Naive thymus-derived CD8-positive, alpha-beta T cell (primary cell): ENCODE measurements around the gene ANKRA2. TPM values are rescaled to one million over a fixed set of nuclear protein-coding genes. Genes with fewer than 3 reads are reported as not detected.
A peak's percentile ranks its signal among the peaks of the same experiment; 100 is the strongest.

Source experiments
- ATAC-seq, 2 donors: fragments of 150-1000 bp; cut with Tn5 transposase in 1 of 2; sonication (Bioruptor Pico), chemical (Tn5 transposase) in 1 of 2; 1 replicate in 1 of 2; 2 replicates in 1 of 2; pipeline ENCODE4 v1.10.0; 2021; ENCODE audit warnings: mild to moderate bottlenecking in 2 of 2, moderate library complexity in 2 of 2
- POLR2A ChIA-PET: fragments of 350-600 bp; sonication (Branson Sonifier 250); formaldehyde crosslinking; loops from one replicate; lab custom pipeline; 2021; ENCODE audit warnings: antibody characterized with exemption; lab: Charles Lee
- DNase-seq, 10 donors: peaks; one replicate each; pipeline versions ENCODE4 v3.0.0 to v3.0.0-alpha.2; 2020 to 2022
- H3K27ac Mint-ChIP-seq, 10 donors: one replicate each; pipeline ENCODE4 v1.8.0; 2020 to 2022; ENCODE audit warnings: mild to moderate bottlenecking in 10 of 10, mixed read lengths in 10 of 10, moderate library complexity in 4 of 10, inconsistent platforms in 1 of 10
- H3K27me3 Mint-ChIP-seq, 5 donors: one replicate each; pipeline ENCODE4 v1.8.0; 2021 to 2022; ENCODE audit warnings: mixed read lengths in 5 of 5
- H3K36me3 Mint-ChIP-seq, 3 donors: one replicate each; pipeline ENCODE4 v1.8.0; 2020 to 2022; ENCODE audit warnings: mixed read lengths in 3 of 3, mild to moderate bottlenecking in 2 of 3, inconsistent platforms in 1 of 3
- H3K4me1 Mint-ChIP-seq, 4 donors: one replicate each; pipeline ENCODE4 v1.8.0; 2021 to 2022; ENCODE audit warnings: mixed read lengths in 4 of 4
- H3K4me3 Mint-ChIP-seq, 10 donors: one replicate each; pipeline ENCODE4 v1.8.0; 2020 to 2022; ENCODE audit warnings: mild to moderate bottlenecking in 10 of 10, mixed read lengths in 10 of 10, moderate library complexity in 6 of 10, inconsistent platforms in 1 of 10
- H3K9me3 Mint-ChIP-seq, 9 donors: one replicate each; pipeline ENCODE4 v1.8.0; 2020 to 2022; ENCODE audit warnings: mixed read lengths in 9 of 9, mild to moderate bottlenecking in 3 of 9, inconsistent platforms in 1 of 9, moderate library complexity in 1 of 9
- polyA plus RNA-seq, 3 donors: library from polyadenylated mRNA; unstranded; fragments of 300-500 nt; fragmentation: Illumina TruSeq; gene quantifications; one replicate each; pipeline ENCODE4 v1.2.3, GENCODE V29; 2021
- total RNA-seq, 8 experiments: library from RNA in 2 of 8; stranded (reverse) in 2 of 8; gene quantifications; one replicate each; pipeline ENCODE4 v1.2.3 and lab custom pipeline; 2021 to 2026

Gene ANKRA2, protein sequence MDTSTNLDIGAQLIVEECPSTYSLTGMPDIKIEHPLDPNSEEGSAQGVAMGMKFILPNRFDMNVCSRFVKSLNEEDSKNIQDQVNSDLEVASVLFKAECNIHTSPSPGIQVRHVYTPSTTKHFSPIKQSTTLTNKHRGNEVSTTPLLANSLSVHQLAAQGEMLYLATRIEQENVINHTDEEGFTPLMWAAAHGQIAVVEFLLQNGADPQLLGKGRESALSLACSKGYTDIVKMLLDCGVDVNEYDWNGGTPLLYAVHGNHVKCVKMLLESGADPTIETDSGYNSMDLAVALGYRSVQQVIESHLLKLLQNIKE
- 10 to 100 TPM; 57.8 to 64.2 TPM for total RNA-seq
- polyA plus RNA-seq: 10 to 100 TPM; 20.9 to 22.8 (median 21.8) TPM
- total RNA-seq (lab: John Stamatoyannopoulos, UW): 18.8 to 54.6 (median 46.3) reads per million in 6 experiments

- peak; percentile 91 for ATAC-seq
- Mint-ChIP-seq H3K27me3 (peaks cover 0 to 3% (median 0%) of the 10 kb centered on the region in 5 donors), H3K27ac (peak within 1 kb of the TSS; percentile 97 to 100 (median 99)), H3K4me3 (peak within 1 kb of the TSS; percentile 89 to 100 (median 98)), H3K4me1 (peaks cover 18 to 60% (median 52%) of the 10 kb centered on the region in 4 donors), H3K36me3 (peaks cover 5 to 41% (median 12%) of the 10 kb centered on the region in 3 donors), H3K9me3 (no peaks in the 10 kb centered on the region)
- POLR2A ChIA-PET: interaction anchor here (0.6 to 3.0 kb wide), 3 partner anchors 26 to 67 kb away, joined by 3 to 36 read pairs (median 8); partner anchors contain the start of gene BTF3
- DNase-seq: peak; percentile 96 to 99 (median 98)
Measured at GRCh38 chr5:73565139-73565968, at the start of gene ANKRA2, which contains the start of gene UTP15. Gene ANKRA2, minus strand, starts transcription at chr5:73565639. Its CDS starts 2,758 bp downstream, at chr5:73562881. Gene UTP15, plus strand, starts transcription at chr5:73565743. Its CDS starts 1,602 bp downstream, at chr5:73567345.

GRCh38 chr5:73615085-73615484 lies 49.6 kb upstream of the ANKRA2 start:
- H3K9me3 Mint-ChIP-seq: no peaks in the 10 kb centered on the region
- H3K4me1 Mint-ChIP-seq: no peaks in the 10 kb centered on the region
- POLR2A ChIA-PET: no interaction called here
- H3K27me3 Mint-ChIP-seq: peaks cover 11 to 52% (median 24%) of the 10 kb centered on the region in 5 donors
- no peak overlapping the region for H3K4me3 Mint-ChIP-seq
- no peak for ATAC-seq
- DNase-seq: no peak
- H3K27ac Mint-ChIP-seq: no peak overlapping the region
- H3K36me3 Mint-ChIP-seq: no peaks in the 10 kb centered on the region

GRCh38 chr5:73612799-73613198 lies 47.4 kb upstream of the ANKRA2 start:
- H3K9me3 Mint-ChIP-seq: no peaks in the 10 kb centered on the region
- peaks cover 12 to 51% (median 27%) of the 10 kb centered on the region in 5 donors for H3K27me3 Mint-ChIP-seq
- POLR2A ChIA-PET: no interaction called here
- no peaks in the 10 kb centered on the region for H3K36me3 Mint-ChIP-seq
- DNase-seq (no peak), ATAC-seq (no peak)
- no peaks in the 10 kb centered on the region for H3K4me1 Mint-ChIP-seq
- H3K4me3 Mint-ChIP-seq: no peak overlapping the region
- H3K27ac Mint-ChIP-seq: no peak overlapping the region

DNA sequence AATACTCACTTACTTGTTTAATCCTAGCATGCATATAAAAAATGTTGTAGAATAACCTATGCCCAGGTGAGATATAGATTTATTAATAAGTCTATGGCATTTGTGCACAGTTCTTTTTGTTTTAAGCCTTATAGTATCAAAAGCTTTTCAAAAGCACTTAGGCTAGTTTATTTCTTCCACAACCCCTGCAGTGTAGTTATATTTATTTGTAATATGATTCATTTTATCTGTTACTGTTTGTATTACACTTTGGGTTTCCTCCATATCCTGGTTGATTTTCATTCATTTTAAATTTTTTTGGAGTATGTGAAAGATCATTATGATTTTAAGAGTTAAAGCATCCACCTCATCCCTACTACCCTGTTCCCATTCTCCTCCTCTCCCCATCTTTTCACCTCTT lies 41.8 kb upstream of the ANKRA2 start:
- peaks cover 0 to 3% (median 0%) of the 10 kb centered on the region in 9 donors for H3K9me3 Mint-ChIP-seq
- H3K36me3 Mint-ChIP-seq: no peaks in the 10 kb centered on the region
- peak overlapping the region in 1 of 10 donors; percentile 3 for H3K27ac Mint-ChIP-seq
- ATAC-seq: no peak
- peaks cover 0 to 2% (median under 1%) of the 10 kb centered on the region in 4 donors for H3K4me1 Mint-ChIP-seq
- H3K27me3 Mint-ChIP-seq: peaks cover 5 to 25% (median 19%) of the 10 kb centered on the region in 5 donors
- H3K4me3 Mint-ChIP-seq: no peak overlapping the region
- POLR2A ChIA-PET: no interaction called here
- DNase-seq: no peak

DNA sequence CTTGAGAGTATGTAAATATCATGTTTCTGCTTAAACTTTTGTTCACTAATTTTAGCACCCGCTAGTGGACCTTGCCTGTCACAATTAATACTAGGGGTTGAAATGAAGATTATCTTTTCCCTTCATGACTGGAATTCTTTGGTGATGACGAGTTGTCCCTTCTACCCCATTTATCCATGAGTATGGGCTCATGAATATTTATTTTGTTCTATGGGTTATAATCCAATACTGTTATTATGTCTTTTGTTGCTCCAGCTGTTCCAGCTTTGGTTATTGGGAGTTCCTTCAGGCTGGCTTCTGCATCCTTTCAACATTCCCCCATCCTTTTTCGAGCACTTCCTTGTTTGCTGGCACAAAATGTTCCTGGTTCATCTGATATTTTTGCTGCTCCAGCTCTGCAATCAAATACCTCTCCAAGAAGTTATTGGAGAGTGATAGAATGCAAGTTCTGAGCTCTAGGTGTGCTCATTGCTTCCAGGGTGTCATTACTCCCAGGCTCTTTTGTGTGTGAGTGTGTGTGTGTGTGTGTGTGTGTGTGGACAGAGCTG lies 40.8 kb upstream of the ANKRA2 start:
- Mint-ChIP-seq H3K4me1 (peaks cover 0 to 2% (median under 1%) of the 10 kb centered on the region in 4 donors), H3K9me3 (peaks cover 0 to 10% (median 4%) of the 10 kb centered on the region in 9 donors), H3K36me3 (peaks cover 0 to 4% (median 2%) of the 10 kb centered on the region in 3 donors), H3K4me3 (no peak overlapping the region), H3K27ac (no peak overlapping the region), H3K27me3 (peaks cover 5 to 20% (median 18%) of the 10 kb centered on the region in 5 donors)
- POLR2A ChIA-PET: no interaction called here
- no peak for ATAC-seq
- no peak for DNase-seq

DNA sequence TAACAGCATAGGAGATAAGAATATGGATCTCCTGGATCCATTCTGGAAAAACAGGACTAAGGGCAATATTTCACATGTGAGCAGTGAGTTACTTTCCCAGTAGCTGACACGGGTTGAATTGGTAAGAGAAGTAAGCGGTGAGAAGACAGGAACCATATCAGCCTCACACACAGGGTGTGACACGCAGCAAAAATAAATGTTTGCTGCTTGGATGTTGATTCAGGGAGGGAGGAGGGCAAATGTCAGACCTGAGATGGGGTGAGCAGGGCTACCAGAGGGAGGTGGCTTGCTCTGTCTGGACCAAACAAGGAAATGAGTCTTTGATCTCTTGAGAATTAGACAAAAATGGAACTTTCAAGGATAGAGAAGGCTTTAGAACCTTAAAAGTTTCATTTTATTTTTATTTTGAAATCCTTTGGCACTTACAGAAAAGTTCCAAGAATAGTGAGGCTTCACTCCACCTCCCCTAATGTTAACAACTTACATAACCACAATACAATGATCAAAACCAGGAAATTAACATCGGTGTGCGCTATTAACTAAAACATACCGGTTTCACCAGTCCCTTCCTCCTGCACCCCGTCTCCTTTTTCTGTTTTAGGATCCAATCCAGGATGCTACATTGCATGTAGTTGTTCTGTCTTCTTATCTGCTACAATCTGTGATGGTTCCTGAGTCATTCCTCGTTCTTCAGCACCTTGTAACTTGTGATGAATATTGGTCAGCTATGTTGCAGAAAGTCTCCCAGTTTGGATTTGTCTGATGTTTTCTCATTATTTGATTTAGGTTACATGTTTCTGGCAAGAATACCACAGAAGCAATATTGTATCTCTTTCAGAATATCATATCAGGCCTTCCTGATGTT lies 40.0 kb upstream of the ANKRA2 start:
- Mint-ChIP-seq H3K27me3 (peaks cover 6 to 16% (median 11%) of the 10 kb centered on the region in 5 donors), H3K4me3 (no peak overlapping the region), H3K4me1 (peaks cover 0 to 2% (median under 1%) of the 10 kb centered on the region in 4 donors), H3K36me3 (peaks cover 0 to 4% (median 2%) of the 10 kb centered on the region in 3 donors), H3K27ac (no peak overlapping the region), H3K9me3 (peaks cover 0 to 17% (median 4%) of the 10 kb centered on the region in 9 donors)
- POLR2A ChIA-PET: no interaction called here
- ATAC-seq (no peak), DNase-seq (no peak)

GRCh38 chr5:73603998-73604397 lies 38.6 kb upstream of the ANKRA2 start:
- no peak for DNase-seq
- H3K36me3 Mint-ChIP-seq: peaks cover 0 to 4% (median 2%) of the 10 kb centered on the region in 3 donors
- no peak for ATAC-seq
- POLR2A ChIA-PET: no interaction called here
- H3K9me3 Mint-ChIP-seq: peaks cover 0 to 17% (median 4%) of the 10 kb centered on the region in 9 donors
- H3K27me3 Mint-ChIP-seq: peaks cover 3 to 14% (median 6%) of the 10 kb centered on the region in 5 donors
- H3K4me3 Mint-ChIP-seq: no peak overlapping the region
- H3K4me1 Mint-ChIP-seq: peaks cover 0 to 2% (median under 1%) of the 10 kb centered on the region in 4 donors
- no peak overlapping the region for H3K27ac Mint-ChIP-seq

DNA sequence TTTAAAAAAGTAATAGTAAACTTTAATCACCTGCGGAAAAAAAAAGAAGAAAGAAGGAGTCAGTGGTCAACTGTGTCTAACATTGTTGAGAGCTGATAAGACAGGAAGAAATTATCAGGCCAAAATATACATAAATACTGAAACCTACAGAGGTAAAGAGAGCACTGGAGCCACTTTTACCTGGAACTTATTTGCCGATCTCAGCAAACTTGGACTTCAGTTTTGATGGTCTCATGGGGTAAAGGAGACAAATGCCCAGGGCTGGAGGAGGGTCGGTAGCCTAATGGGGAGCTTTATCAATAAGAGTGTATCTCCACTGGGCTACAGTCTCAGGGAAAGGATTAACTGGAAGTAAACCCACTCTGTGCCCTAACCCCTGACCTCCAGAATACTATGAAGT lies 33.9 kb upstream of the ANKRA2 start:
- Mint-ChIP-seq H3K9me3 (peaks cover 0 to 17% (median 4%) of the 10 kb centered on the region in 9 donors), H3K4me3 (no peak overlapping the region), H3K36me3 (peaks cover 0 to 4% (median 2%) of the 10 kb centered on the region in 3 donors), H3K27ac (no peak overlapping the region), H3K27me3 (peaks cover 2 to 9% (median 6%) of the 10 kb centered on the region in 5 donors), H3K4me1 (peaks cover 0 to 2% (median under 1%) of the 10 kb centered on the region in 4 donors)
- DNase-seq: no peak
- POLR2A ChIA-PET: no interaction called here
- ATAC-seq: no peak

DNA sequence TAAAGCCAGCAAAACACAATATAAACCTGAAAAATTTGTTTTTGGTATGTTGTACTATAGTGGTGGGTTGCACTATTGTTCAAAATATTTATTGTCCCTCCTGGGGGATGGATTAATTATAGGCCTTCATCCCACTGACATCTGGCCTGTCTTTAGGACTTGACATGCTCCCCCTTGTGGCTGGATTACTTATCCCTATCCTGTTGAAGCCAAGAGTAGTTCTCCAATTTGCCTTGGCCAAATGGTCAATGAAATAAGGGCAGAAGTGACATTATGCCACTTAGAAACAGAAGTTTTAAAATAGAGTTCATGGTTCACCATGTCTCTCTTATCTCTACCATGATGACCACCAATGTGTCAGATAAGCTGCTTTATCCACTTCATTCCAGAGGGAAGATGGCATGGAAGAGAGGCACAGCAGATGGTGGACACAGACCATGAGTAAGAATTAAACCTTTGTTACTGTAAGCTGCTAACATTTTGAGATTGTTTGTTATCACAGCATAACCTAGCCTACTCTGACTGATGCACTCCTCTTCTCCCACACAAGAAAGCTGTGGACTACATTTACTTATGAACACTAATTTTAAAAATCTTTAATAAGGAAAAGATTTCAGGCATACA lies 31.4 kb upstream of the ANKRA2 start:
- no peak for ATAC-seq
- no peak overlapping the region for H3K27ac Mint-ChIP-seq
- H3K4me3 Mint-ChIP-seq: no peak overlapping the region
- H3K36me3 Mint-ChIP-seq: peaks cover 0 to 2% (median 2%) of the 10 kb centered on the region in 3 donors
- H3K9me3 Mint-ChIP-seq: peaks cover 0 to 13% (median 3%) of the 10 kb centered on the region in 9 donors
- H3K27me3 Mint-ChIP-seq: peaks cover 3 to 9% (median 3%) of the 10 kb centered on the region in 5 donors
- H3K4me1 Mint-ChIP-seq: no peaks in the 10 kb centered on the region
- DNase-seq: no peak
- POLR2A ChIA-PET: no interaction called here

- DNase-seq: no peak
- no peak for ATAC-seq
- no peak overlapping the region for H3K27ac Mint-ChIP-seq
- H3K9me3 Mint-ChIP-seq: no peaks in the 10 kb centered on the region
- POLR2A ChIA-PET: no interaction called here
- H3K36me3 Mint-ChIP-seq: no peaks in the 10 kb centered on the region
- H3K27me3 Mint-ChIP-seq: peaks cover 0 to 2% (median 0%) of the 10 kb centered on the region in 5 donors
- H3K4me3 Mint-ChIP-seq: no peak overlapping the region
- peaks cover 0 to 1% (median 0%) of the 10 kb centered on the region in 4 donors for H3K4me1 Mint-ChIP-seq
Measured at GRCh38 chr5:73592551-73592950, 27.1 kb upstream of the ANKRA2 start.
